ENCODE results near the gene ERMARD.

The ERMARD gene

GRCh38 chr6:169827290-169827717 is 75.9 kb downstream of the ERMARD start:
- DNase-seq, result no peak

GRCh38 chr6:169828176-169828575 is 76.8 kb downstream of the ERMARD start:
- DNase-seq, result no peak

- no peak for DNase-seq
These were observed 78.4 kb downstream of the ERMARD start for GRCh38 chr6:169829786-169830185.

GRCh38 chr6:169830876-169831275 is 79.5 kb downstream of the ERMARD start:
- no peak for DNase-seq

Measured in NCI-H1694 treated with DMSO at 0.1 percent for 48 hours (cell line).